HL-60 (cell line): ENCODE results near the gene CPLX3.

ENCODE experiments used
- POLR2AphosphoS5 ChIP-seq: IDR thresholded peaks from 2 replicates; pipeline ENCODE4 v1.6.1; 2012; ENCODE audit warnings: low read depth
- SPI1 ChIP-seq: IDR thresholded peaks from 2 replicates; pipeline ENCODE4 v1.6.1; 2012; ENCODE audit warnings: low read depth, mild to moderate bottlenecking, borderline replicate concordance
- TF ChIP-seq, protein P1 (sequence below): IDR thresholded peaks from one replicate; pipeline ENCODE4 v1.5.1; 2011; ENCODE audit warnings: low read length, control low read depth, inconsistent platforms; ENCODE audit not compliant: insufficient read depth
- TF ChIP-seq, protein P2 (sequence below): IDR thresholded peaks from 2 replicates; pipeline ENCODE4 v1.6.1; 2012; ENCODE audit warnings: low read depth; ENCODE audit not compliant: insufficient replicate concordance

DNA sequence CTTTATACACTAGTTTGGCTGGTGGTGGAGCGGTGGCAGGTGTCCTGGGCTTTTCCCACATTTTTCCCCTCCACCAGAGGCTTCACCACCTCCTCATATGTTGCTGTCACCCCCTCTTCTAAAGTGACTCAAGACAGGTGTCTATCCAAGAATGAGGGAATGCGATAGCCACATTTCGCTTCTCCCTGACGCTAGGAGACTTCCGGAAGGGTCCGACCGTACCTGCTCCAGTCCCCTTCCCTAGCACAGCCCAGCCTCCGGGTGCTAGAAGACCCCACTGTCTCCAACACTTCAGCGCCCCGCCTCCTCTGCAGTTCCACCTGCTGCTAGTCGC is 46.2 kb downstream of the CPLX3 start:
- TF ChIP-seq, protein P1, sequence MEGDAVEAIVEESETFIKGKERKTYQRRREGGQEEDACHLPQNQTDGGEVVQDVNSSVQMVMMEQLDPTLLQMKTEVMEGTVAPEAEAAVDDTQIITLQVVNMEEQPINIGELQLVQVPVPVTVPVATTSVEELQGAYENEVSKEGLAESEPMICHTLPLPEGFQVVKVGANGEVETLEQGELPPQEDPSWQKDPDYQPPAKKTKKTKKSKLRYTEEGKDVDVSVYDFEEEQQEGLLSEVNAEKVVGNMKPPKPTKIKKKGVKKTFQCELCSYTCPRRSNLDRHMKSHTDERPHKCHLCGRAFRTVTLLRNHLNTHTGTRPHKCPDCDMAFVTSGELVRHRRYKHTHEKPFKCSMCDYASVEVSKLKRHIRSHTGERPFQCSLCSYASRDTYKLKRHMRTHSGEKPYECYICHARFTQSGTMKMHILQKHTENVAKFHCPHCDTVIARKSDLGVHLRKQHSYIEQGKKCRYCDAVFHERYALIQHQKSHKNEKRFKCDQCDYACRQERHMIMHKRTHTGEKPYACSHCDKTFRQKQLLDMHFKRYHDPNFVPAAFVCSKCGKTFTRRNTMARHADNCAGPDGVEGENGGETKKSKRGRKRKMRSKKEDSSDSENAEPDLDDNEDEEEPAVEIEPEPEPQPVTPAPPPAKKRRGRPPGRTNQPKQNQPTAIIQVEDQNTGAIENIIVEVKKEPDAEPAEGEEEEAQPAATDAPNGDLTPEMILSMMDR, result no peak
- no peak for TF ChIP-seq POLR2AphosphoS5
- no peak for TF ChIP-seq SPI1
- TF ChIP-seq, protein P2, sequence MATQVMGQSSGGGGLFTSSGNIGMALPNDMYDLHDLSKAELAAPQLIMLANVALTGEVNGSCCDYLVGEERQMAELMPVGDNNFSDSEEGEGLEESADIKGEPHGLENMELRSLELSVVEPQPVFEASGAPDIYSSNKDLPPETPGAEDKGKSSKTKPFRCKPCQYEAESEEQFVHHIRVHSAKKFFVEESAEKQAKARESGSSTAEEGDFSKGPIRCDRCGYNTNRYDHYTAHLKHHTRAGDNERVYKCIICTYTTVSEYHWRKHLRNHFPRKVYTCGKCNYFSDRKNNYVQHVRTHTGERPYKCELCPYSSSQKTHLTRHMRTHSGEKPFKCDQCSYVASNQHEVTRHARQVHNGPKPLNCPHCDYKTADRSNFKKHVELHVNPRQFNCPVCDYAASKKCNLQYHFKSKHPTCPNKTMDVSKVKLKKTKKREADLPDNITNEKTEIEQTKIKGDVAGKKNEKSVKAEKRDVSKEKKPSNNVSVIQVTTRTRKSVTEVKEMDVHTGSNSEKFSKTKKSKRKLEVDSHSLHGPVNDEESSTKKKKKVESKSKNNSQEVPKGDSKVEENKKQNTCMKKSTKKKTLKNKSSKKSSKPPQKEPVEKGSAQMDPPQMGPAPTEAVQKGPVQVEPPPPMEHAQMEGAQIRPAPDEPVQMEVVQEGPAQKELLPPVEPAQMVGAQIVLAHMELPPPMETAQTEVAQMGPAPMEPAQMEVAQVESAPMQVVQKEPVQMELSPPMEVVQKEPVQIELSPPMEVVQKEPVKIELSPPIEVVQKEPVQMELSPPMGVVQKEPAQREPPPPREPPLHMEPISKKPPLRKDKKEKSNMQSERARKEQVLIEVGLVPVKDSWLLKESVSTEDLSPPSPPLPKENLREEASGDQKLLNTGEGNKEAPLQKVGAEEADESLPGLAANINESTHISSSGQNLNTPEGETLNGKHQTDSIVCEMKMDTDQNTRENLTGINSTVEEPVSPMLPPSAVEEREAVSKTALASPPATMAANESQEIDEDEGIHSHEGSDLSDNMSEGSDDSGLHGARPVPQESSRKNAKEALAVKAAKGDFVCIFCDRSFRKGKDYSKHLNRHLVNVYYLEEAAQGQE, result no peak
